HG03565 (cell line): ENCODE data around the gene CDC42EP5.

Experiments
- ATAC-seq: cut with Tn5 transposase; IDR thresholded peaks from one replicate; pipeline ENCODE4 v1.9.1; 2021; ENCODE audit warnings: mild to moderate bottlenecking, moderate library complexity; ENCODE audit not compliant: unreplicated experiment

Gene CDC42EP5

DNA sequence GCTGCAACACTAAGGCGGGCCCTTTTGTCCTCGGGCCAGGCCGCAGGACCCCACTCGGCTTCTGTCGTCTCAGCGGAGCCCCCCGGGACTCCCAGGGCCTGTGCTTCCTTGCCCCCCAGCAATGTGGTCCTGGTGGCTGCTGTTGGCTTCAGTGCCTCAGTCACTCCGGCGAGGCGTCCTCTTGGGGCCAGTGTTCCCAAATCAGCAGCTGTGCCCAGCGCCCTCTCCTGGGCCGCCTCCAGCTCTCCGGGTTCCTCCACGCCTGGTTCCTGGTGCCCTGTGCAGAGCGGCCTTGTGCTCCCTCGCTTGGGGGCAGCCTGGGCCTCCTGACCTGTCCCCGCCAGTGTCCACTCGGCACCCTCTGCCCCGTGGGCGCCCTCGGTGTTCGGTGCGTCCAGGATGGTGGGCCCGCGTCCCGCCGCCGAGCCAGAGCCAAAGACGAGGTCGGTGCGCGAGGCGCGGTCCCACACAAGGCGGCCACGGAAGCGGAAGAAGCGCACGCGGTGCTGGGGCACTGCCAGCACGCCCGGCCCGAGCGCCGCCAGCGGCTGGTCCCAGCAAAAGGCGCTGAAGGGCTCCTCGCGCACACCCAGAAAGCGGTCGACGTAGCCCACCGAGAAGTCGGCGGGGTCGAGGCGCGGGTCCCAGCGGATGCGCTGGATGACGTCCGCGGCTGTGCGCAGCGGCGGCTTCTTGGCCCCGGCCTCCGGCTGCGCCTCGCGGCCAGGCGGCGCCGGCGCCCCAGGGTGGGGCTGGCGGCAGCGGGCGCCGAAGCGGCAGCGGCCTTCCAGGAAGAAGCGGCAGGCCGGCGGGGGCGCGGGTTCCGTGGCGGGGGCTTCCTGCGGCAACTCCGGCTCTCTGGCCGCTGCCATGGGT, 10.2 kb downstream of the CDC42EP5 start:
- peak; percentile 14 for ATAC-seq

DNA sequence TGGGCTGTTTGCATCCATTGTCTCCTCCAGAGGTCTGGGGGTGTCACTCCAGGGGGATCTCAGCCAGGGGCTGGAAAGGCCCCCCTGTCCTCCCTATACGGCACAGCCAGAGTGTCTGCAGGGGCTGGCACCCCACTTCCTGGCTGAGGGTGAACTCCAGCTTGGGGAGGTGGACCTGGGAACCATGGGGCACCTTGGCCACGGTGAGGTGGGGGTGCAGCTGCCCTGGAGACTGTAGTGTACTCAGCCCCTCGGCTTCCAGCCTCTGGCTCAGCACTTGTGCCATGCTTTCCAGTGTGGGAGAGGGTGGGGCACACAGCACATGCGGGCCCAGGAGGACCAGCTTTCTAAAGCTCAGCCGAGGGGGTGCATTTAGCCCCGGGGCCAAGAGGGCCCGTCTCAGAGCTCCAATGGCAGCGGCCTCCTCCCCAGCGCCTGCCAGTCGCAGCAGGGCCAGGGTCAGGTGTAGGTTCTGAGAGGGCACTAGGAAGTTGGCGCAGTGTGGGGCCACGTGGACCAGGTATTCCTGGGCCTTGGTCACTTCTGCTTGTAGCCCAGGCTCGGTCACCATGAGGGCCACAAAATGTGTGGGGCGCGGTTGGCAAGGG, 10.9 kb downstream of the CDC42EP5 start:
- ATAC-seq: no peak

DNA sequence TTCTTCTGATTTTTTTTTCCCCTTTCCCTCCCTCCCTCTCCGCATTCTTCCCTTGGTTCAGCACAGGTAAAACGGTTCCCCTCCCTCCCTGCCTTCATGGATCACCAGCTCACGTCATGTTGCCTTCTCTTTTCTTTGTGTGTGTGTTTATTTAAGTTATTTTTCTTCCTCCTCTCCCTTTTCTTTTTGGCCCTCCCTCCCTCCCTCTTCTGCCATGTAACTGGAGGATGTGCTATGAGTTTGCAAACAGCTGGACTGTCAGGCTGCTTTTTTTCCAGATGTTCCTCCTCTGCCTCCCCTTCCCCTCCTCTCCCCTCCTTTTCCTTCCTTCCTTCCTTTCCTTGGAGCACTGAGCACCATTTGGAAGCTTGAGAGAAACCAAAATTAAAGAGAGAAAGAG, 11.5 kb downstream of the CDC42EP5 start:
- ATAC-seq: no peak

DNA sequence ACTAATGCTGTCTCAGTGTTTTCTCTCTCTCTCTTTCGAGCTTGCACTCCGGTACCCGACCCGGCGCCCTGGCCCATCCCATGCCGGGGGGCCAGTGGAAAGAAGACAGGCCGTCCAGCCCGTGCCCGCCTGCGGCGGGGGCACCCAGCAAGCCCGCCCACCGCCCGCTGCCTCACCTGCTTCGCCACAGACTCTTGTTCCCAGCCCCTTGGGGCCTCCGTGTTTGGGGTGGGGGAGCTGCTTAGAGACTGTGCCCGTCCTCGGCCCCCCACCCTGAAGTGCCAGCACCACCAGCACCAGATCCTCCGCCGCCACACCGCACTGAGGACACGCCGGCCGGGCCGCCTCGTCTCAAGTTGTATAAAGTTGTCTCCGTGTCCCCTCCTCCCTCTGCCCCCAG, 11.9 kb downstream of the CDC42EP5 start:
- no peak for ATAC-seq

DNA sequence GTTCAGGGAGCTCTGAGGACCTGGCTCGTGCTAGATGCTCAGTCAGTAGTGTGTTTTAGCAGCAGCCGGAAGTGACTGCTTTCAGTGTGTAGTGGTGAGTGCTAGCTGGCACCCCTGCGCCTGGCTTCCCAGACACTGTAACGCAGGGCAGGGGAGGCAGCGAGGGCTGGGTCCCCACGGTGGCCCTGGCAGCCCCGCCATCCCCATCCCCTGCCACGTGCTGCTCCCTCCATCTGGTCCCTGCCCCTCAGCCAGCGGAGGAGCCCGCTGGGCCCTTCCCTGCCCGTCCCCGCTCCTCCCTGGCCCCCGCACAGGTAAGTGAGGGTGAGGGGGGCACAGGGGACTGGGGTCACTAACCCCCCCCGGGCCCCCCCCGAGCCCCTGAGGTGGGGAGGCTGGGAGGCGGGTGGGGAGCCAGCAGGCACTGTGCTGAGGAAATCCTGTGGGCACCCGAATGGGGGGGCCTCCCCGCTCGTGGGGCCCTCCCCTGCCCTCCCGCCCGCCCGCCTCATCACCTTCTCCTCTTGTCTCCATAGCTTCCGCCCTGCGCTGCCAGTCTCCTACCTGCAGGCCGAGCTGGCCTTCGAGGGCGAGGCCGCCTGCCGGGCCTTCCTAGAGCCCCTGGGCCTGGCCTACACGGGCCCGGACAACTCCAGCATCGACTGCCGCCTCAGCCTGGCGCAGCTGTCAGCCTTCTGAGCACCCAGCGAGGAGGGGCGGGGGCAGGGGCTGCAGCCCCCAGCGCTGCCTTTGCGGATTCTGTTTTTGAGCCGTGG, 12.7 kb downstream of the CDC42EP5 start:
- ATAC-seq: no peak

DNA sequence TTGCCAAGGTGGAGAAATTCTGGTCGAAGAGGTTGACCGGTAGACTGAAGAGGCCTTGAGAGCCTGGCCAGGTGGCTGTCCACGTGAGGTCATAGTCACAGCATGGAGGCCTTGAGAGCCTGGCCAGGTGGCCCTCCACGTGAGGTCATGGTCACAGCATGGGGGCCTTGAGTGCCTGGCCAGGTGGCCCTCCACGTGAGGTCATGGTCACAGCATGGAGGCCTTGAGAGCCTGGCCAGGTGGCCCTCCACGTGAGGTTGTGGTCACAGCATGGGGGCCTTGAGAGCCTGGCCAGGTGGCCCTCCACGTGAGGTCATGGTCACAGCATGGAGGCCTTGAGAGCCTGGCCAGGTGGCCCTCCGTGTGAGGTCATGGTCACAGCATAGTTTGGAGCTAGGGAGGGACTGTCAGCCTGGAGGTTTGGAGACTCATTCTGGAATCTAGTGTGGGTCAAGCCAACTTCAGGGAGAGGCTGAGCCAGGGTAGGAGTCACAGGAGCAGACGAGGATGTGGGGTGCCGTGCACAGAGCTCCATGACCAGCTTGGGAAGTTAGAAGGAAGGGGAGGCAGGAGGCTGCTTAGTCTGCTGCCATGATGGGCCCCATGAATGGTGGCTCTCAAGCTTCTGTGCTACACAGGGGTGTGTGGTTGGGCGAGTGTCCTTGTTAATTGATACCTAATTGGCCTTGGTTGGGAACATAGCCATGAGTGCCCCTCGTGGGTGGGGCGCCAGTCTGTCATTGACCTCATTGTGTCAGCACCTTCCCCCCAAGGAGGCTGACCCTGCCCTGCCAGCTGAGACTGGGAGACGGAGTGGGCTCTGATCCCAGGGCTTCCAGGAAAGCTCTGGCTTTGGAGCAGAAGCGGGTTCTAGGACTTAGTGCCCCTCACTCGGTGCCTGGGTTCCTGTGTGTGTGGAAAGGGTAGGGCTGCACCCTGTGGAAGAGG, 13.5 kb downstream of the CDC42EP5 start:
- ATAC-seq: no peak

DNA sequence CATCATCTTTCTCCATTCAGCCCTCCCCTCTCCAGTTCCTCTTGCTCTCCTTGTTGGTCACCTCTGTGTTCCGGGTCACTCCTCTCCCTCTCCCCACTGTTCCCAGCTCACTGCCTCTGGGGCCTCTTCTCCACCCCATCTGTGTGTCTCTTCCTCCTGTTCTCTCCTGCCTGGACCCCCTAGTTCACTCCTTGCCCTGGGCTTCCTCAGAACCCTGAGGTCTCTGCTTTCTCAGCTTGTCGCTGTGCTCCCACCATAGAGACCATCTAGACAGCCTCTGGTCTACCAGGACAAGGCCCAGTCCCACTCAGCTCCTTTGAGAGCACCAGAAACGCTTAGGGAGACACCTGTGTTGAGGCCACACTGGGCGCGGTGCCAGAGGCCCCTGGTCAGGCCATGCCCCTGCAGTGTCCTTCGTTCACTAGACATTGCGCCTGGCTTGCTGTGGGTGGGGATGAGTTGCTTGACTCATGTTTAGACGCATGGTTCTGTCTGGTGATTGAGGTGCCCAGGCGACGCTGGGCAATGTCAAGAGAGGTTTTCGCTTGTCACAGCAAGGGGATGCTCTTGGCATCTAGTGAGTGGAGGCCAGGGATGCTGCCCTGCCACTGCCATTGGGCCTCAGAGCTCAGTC, 14.3 kb downstream of the CDC42EP5 start:
- ATAC-seq: no peak

DNA sequence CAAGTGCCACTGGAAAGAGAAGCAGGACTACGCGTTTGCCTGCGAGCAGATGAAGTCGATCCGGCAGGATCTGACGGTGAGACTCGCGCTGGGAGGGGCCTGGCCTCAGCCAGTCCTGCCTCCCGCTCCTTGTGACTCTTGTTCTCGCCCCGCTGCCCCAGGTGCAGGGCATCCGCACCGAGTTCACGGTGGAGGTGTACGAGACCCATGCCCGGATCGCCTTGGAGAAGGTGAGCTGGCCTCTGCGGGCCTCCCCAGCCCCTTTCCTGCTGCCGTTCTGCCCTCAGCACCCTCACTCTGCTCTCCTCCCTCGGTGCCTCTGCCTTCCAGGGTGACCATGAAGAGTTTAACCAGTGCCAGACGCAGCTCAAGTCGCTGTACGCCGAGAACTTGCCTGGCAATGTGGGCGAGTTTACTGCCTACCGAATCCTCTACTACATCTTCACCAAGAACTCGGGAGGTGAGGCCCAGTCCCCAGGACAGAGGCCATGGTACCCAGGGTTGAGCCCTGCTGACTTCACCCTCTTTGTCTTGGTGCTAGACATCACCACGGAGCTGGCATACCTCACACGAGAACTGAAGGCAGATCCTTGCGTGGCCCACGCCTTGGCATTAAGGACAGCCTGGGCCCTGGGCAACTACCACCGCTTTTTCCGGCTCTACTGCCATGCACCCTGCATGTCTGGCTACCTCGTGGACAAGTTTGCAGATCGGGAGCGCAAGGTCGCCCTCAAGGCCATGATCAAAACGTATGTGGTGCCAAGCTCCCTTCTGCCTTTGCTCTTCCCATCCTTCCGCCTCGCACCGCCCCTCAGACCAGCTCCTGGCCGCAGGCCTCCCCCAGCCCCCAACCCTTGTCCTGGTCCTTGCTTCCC, 15.1 kb downstream of the CDC42EP5 start:
- no peak for ATAC-seq

DNA sequence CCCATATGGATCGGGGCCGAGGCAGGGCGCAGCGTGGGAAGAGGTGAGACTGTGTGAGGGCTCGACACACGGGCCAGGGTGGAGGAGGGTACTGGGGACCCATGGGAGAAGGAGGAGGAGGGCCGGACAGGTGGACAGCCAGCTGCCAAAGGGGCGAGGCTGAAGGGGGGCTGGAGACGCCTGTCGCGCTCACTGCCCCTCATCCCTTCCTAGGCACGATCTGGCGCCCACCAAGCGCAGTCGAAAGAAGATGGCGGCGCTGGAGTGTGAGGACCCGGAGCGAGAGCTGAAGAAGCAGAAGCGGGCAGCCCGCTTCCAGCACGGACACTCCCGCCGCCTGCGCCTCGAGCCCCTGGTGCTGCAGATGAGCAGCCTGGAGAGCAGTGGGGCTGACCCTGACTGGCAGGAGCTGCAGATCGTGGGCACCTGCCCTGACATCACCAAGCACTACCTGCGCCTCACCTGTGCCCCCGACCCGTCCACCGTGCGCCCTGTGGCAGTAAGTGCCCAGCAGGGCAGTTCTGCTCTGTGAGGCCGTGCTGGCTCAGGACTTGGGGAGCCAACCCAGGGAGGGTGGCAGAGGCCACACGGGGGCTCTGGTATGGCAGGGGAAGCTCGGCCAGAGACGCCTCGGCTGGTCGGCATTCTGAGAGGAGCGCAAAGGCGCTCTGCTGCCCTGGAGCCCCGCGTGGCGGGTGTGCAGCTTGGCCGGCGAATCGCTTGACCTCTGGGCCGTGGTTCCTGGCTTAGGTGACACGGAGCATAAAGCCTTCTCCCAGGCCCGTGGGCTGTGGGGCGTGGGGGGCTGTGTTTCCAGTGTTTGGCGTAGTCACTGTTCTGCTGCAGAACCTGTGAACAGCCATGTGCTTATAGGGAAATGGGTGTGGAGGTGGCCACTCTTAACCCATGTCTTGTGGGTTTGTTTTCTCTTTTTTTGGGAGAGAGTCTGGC, 16.4 kb downstream of the CDC42EP5 start:
- ATAC-seq: no peak

DNA sequence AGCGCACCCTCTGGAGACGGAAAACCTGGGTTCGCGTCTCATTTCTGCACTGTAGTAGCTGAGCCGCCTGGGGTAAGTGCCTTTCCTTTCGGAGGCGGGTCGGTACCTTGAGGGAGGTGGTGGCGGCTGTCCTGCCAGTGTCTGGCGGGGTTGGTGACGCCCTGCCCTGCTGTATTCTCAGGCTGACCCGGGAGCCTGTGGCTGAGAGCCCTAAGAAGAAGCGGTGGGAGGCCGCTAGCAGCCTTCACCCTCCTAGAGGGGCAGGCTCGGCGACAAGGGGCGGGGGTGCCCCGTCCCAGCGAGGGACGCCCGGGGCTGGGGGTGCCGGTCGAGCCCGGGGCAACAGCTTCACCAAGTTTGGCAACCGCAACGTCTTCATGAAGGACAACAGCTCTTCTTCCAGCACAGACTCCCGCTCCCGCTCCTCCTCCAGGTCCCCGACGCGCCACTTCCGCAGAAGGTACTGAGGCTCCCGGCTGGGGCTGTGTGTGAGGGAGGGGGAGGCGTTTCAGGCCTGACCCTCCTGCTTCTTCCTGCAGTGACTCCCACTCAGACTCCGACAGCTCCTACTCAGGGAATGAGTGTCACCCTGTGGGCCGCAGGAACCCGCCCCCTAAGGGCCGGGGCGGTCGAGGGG, 17.2 kb downstream of the CDC42EP5 start:
- ATAC-seq: no peak

DNA sequence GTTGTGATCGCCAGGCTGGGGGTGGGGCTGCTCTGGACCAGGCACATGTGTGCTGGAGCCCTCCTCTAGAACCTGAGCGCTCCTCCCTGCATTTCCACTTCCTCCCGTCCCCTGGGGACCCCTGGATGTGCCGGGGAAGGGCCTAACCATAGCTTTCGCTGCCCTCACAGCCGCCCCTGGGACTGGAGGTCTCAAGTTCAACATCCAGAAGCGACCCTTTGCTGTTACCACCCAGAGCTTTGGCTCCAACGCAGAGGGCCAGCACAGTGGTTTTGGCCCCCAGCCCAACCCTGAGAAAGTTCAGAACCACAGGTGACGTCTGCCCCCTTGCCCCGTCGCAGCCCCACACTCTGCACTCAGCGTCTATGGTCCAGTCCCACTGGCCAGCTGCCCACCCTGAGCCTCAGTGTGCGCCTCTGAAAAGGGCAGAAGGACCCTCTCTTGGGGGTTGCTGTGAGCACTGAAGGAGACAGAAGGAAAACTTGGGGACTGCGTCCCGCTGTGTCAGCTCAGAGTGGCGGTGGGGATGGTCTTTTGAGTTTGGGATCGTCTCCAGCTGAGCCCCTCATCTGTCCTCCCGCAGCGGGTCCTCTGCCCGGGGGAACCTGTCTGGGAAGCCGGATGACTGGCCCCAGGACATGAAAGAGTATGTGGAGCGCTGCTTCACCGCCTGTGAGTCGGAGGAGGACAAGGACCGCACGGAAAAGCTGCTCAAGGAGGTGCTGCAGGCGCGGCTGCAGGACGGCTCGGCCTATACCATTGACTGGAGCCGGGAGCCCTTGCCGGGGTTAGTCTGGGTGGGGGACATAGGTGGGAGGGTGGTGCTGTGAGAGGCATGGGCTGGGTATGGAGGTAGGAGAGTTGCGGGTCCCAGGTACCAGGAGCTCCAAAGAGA, 18.1 kb downstream of the CDC42EP5 start:
- no peak for ATAC-seq

DNA sequence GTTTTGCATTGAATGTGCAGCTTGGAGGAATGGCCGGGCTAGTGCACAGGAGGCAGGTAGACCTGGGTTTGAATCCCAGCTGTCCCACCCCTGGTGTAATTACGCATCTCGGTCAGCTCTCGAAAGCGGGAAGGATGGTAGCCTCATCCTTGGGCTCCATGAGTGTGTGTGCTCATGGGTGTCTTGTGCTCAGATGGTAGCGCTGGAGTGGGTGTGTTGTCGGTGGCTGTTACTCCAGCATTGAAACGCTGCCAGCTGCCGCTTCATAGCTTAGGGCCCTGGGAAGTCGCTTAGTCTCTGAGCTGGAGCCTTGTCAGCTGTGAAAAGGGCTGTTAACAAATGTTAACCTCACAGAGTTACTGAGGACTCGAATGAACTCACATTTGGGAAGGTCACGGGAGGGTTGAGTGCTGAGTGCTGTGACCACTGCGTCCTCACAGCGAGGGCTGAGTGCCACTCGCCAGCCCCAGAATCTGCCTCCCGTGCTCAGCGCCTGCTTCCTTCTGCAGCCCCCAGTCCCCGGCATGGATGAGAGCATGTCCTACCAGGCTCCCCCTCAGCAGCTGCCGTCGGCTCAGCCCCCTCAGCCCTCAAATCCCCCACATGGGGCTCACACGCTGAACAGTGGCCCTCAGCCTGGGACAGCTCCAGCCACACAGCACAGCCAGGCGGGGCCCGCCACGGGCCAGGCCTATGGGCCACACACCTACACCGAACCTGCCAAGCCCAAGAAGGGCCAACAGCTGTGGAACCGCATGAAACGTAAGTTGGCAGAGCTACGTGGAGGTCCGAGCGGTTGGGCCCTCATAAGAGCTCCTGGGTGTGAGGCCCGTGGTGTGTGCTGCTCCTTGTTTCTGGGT, 18.9 kb downstream of the CDC42EP5 start:
- no peak for ATAC-seq

DNA sequence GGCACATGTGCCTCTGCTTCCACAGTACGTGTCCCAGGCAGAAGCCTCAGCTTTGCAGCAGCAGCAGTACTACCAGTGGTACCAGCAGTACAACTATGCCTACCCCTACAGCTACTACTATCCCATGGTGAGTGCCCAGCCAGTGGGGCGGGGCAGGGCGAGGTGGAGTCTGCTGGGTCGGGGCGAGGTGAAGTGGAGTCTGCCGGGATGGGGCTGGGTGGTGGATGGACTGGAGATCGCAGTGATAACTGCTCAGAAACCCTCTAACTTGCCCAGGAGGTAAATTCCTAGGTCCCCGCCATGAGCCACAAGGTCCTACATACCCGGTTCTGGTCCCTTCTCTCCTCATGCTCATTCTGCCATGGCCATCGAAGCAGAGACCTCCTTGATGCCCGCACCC, 20.5 kb downstream of the CDC42EP5 start:
- ATAC-seq: no peak

DNA sequence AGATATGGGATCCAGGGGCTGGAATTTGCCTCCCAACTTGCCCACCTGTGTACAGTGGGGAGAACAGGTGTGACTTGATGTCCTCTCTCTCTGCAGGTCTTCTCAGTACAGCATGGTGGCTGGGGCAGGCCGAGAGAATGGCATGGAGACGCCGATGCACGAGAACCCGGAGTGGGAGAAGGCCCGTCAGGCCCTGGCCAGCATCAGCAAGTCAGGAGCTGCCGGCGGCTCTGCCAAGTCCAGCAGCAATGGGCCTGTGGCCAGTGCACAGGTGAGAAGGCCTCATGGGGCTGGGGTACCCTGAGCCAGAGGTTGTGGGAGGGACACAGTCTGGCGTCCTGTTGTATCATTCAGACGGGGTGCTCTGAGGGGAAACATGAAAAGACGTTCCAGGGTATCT, 21.1 kb downstream of the CDC42EP5 start:
- ATAC-seq: no peak

DNA sequence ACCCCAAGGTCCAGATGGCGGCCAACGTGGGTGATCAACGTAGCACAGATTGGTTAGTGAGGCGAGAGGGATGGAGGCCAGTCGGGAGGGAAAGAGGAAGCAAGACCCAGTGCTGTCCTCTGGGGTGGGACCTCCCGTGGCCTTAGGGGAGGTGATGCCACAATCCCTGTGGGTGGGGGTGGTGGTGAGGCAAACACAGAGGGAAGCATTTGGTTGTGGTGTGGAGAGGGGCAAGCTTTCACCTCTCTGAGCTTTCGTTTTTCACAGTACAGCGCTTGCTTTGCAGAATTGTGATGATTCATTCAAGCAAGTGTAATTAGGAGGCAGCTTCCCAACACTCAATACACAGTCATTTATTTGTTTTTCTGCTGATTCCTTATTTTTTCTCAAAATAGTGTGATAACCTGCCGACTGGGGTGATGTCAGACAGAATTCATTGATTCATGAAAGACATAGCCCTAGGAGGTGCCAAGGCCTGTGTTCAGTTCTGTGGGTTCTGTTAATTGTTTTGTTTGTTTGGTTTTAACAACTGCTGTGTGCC, 21.7 kb downstream of the CDC42EP5 start:
- no peak for ATAC-seq
